Activated CD8-positive, alpha-beta T cell treated with anti-CD3 and anti-CD28 coated beads for 36 hours (primary cell): ENCODE results near the gene HPCAL1. TPM values are rescaled to one million over a fixed set of nuclear protein-coding genes. Genes with fewer than 3 reads are reported as not detected.

ENCODE experiments used
- ATAC-seq: fragments of 200-7000 bp; cut with Tn5 transposase; one replicate; pipeline ENCODE4 v1.10.0; 2021; ENCODE audit warnings: mild to moderate bottlenecking, moderate library complexity
- CTCF ChIA-PET: fragments of 350-600 bp; sonication (Branson Sonifier 250); formaldehyde crosslinking; loops from one replicate; lab custom pipeline; 2021; ENCODE audit warnings: antibody characterized with exemption; lab: Charles Lee
- POLR2A ChIA-PET: fragments of 350-600 bp; sonication (Branson Sonifier 250); formaldehyde crosslinking; loops from one replicate; lab custom pipeline; 2021; ENCODE audit warnings: antibody characterized with exemption; lab: Charles Lee
- DNase-seq: peaks from one replicate; pipeline ENCODE4 v3.0.0-alpha.2; 2020
- H3K27ac Mint-ChIP-seq: one replicate; pipeline ENCODE4 v1.8.0; 2021; ENCODE audit warnings: mild to moderate bottlenecking, mixed read lengths
- H3K27me3 Mint-ChIP-seq: one replicate; pipeline ENCODE4 v1.8.0; 2021; ENCODE audit warnings: mixed read lengths
- H3K36me3 Mint-ChIP-seq: one replicate; pipeline ENCODE4 v1.8.0; 2021; ENCODE audit warnings: low read depth, mixed read lengths
- H3K4me1 Mint-ChIP-seq: one replicate; pipeline ENCODE4 v1.8.0; 2021; ENCODE audit warnings: low read depth, mixed read lengths
- H3K4me3 Mint-ChIP-seq: one replicate; pipeline ENCODE4 v1.8.0; 2021; ENCODE audit warnings: mild to moderate bottlenecking, moderate library complexity, mixed read lengths
- H3K9me3 Mint-ChIP-seq: one replicate; pipeline ENCODE4 v1.8.0; 2021; ENCODE audit warnings: mixed read lengths
- CTCF ChIP-seq: fragments of 200-600 bp; IDR thresholded peaks from one replicate; pipeline ENCODE4 v1.8.0; 2022; ENCODE audit warnings: antibody characterized with exemption, mild to moderate bottlenecking
- intact Hi-C: fragments of 100-400 bp; cut with micrococcal nuclease; formaldehyde crosslinking; loops from one replicate; pipeline ENCODE4 v1.10.0; 2022
- total RNA-seq, 2 experiments: library from RNA; stranded (reverse); gene quantifications; one replicate each; pipeline ENCODE4 v1.2.3, GENCODE V29; 2021

Gene HPCAL1
- total RNA-seq, 2 experiments from 2014 or later, result 166 to 170 TPM

- no peak overlapping the region for H3K4me3 Mint-ChIP-seq
- DNase-seq (no peak), ATAC-seq (no peak)
- ChIA-PET POLR2A (interaction anchor here (1.2 kb wide), 1 partner anchor 10 kb away, joined by 4 read pairs; no protein-coding TSS in a partner anchor), CTCF (interaction anchor here (0.8 kb wide), 1 partner anchor 66 kb away, joined by 3 read pairs; no protein-coding TSS in a partner anchor)
- peaks cover 31% of the 10 kb centered on the region for H3K36me3 Mint-ChIP-seq
- H3K27ac Mint-ChIP-seq, result no peak overlapping the region
- H3K27me3 Mint-ChIP-seq, result no peaks in the 10 kb centered on the region
- no peaks in the 10 kb centered on the region for H3K9me3 Mint-ChIP-seq
- TF ChIP-seq CTCF, result no peak
- peaks cover 80% of the 10 kb centered on the region for H3K4me1 Mint-ChIP-seq
- intact Hi-C loops, result no loop called here
These were observed 39.7 kb downstream of the HPCAL1 start for GRCh38 chr2:10342245-10342951.

- CTCF ChIA-PET, result no interaction called here
- DNase-seq (no peak), ATAC-seq (no peak)
- Mint-ChIP-seq H3K27ac (no peak overlapping the region), H3K9me3 (no peaks in the 10 kb centered on the region), H3K36me3 (peaks cover 24% of the 10 kb centered on the region), H3K27me3 (no peaks in the 10 kb centered on the region), H3K4me1 (peaks cover 78% of the 10 kb centered on the region), H3K4me3 (no peak overlapping the region)
- POLR2A ChIA-PET, result interaction anchor here (1.2 kb wide), 1 partner anchor 11 kb away, joined by 4 read pairs; no protein-coding TSS in a partner anchor
- intact Hi-C loops, result no loop called here
- TF ChIP-seq CTCF, result no peak
These were observed 40.5 kb downstream of the HPCAL1 start for GRCh38 chr2:10343191-10343590.

- intact Hi-C loops, result no loop called here
- H3K36me3 Mint-ChIP-seq, result peaks cover 20% of the 10 kb centered on the region
- H3K27me3 Mint-ChIP-seq, result no peaks in the 10 kb centered on the region
- ChIA-PET CTCF (no interaction called here), POLR2A (no interaction called here)
- H3K4me3 Mint-ChIP-seq, result no peak overlapping the region
- ATAC-seq (no peak), DNase-seq (no peak)
- H3K4me1 Mint-ChIP-seq, result peaks cover 74% of the 10 kb centered on the region
- no peak for TF ChIP-seq CTCF
- H3K27ac Mint-ChIP-seq, result no peak overlapping the region
- no peaks in the 10 kb centered on the region for H3K9me3 Mint-ChIP-seq
These were observed 41.0 kb downstream of the HPCAL1 start for GRCh38 chr2:10343658-10344057.

GRCh38 chr2:10344105-10345066 lies 41.7 kb downstream of the HPCAL1 start:
- Mint-ChIP-seq H3K27me3 (no peaks in the 10 kb centered on the region), H3K9me3 (no peaks in the 10 kb centered on the region), H3K4me3 (no peak overlapping the region), H3K27ac (peak overlapping the region; percentile 44), H3K36me3 (peaks cover 22% of the 10 kb centered on the region), H3K4me1 (peaks cover 77% of the 10 kb centered on the region)
- ATAC-seq (no peak), DNase-seq (no peak)
- ChIA-PET POLR2A (no interaction called here), CTCF (no interaction called here)
- no peak for TF ChIP-seq CTCF
- intact Hi-C loops, result no loop called here
